Measurements from ENCODE around the gene UBE2D3. TPM values are rescaled to one million over a fixed set of nuclear protein-coding genes. Genes with fewer than 3 reads are reported as not detected.

The UBE2D3 gene
- total RNA-seq, 6 experiments from 2014 or later, result 325 to 396 (median 359) TPM

DNA sequence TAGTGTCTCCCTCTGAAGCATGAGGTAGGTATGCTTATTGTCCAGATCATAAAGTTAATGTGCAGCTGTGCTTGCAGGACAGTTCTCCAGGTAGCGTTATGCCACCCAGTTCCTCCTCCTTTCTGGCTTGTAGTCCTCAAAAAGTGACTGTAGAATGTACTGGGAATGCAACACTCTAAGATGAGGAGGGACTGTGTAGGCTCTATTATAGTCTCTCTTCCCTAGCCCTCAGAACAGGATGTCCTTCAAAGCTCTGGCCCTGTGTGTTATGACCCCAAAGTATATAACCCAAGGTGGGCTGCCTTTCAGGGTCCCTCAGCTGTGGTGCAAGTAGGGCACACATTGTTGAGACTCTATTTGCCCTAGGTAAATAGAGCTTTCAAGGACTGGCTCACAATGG lies 45.8 kb downstream of the UBE2D3 start:
- TF ChIP-seq, protein P1, sequence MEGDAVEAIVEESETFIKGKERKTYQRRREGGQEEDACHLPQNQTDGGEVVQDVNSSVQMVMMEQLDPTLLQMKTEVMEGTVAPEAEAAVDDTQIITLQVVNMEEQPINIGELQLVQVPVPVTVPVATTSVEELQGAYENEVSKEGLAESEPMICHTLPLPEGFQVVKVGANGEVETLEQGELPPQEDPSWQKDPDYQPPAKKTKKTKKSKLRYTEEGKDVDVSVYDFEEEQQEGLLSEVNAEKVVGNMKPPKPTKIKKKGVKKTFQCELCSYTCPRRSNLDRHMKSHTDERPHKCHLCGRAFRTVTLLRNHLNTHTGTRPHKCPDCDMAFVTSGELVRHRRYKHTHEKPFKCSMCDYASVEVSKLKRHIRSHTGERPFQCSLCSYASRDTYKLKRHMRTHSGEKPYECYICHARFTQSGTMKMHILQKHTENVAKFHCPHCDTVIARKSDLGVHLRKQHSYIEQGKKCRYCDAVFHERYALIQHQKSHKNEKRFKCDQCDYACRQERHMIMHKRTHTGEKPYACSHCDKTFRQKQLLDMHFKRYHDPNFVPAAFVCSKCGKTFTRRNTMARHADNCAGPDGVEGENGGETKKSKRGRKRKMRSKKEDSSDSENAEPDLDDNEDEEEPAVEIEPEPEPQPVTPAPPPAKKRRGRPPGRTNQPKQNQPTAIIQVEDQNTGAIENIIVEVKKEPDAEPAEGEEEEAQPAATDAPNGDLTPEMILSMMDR (IDR thresholded peaks at IDR 0.05), result no peak

DNA sequence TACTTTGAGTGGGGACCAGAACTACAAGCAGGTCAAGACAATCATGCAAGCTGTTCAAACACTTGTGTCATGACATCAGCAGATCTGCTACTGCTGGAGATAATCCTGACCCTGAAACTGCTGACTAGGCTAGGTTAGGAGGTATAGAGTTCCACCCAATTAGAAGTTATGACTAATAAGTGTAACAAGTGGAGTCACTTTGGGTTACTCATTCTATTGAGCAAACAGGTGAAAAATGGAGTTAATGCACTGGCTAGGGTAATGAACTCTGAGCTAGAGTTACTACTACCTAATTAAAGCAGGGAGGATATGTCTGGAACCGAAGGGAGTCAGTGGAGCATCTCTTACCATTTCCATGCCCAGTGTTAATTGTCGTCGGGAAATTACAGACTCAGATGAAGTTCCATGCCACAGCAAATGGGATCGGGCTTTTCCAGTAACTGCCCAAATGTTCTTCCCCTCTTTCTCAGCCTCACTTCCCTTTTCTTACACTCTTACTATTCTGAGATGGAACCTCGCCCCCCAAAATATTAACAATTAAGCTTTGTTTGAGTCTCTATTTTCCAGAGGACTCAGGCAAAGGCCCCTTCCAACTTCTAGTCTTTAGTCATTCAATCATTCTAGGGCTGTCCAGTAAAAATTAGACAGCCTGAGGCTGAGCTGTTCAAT lies 46.7 kb downstream of the UBE2D3 start:
- TF ChIP-seq, protein P1 (IDR thresholded peaks at IDR 0.05), result no peak
- Mint-ChIP-seq H3K4me3 (no peak overlapping the region), H3K9me3 (no peaks in the 10 kb centered on the region), H3K4me1 (ENCODE audit: low read depth) (peaks cover 8% of the 10 kb centered on the region), H3K27me3 (ENCODE audit: insufficient read depth) (no peaks in the 10 kb centered on the region), H3K36me3 (ENCODE audit: low read depth) (no peaks in the 10 kb centered on the region), H3K27ac (no peak overlapping the region)
- DNase-seq, result peak; percentile 54

More for the DNA sequence above, 45.8 kb downstream of the UBE2D3 start:
- Mint-ChIP-seq H3K27me3 (ENCODE audit: insufficient read depth) (no peaks in the 10 kb centered on the region), H3K4me3 (no peak overlapping the region), H3K27ac (no peak overlapping the region), H3K9me3 (no peaks in the 10 kb centered on the region), H3K36me3 (ENCODE audit: low read depth) (no peaks in the 10 kb centered on the region), H3K4me1 (ENCODE audit: low read depth) (peaks cover 8% of the 10 kb centered on the region)
- no peak for DNase-seq

DNA sequence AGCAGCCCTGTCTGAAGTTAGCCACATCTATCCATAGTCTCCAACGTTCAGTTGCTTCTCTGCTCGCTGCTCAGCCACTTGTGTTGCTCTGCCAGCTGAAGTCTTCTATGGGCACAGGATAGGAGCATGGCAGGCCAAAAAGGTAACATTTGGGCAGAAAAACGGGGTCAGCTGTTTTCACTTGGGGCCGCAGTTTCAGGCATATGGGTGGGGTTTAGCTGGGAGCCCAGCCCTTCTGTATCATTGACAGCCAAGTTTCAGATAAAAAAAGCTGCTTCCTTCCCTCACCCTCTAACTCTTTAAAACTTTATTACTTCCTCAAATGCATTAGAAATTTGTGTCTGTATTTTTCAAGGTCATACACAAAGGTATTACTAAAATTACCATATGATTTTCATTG lies 48.1 kb downstream of the UBE2D3 start:
- Mint-ChIP-seq H3K36me3 (ENCODE audit: low read depth) (no peaks in the 10 kb centered on the region), H3K27ac (no peak overlapping the region), H3K4me1 (ENCODE audit: low read depth) (peaks cover 8% of the 10 kb centered on the region), H3K9me3 (no peaks in the 10 kb centered on the region), H3K27me3 (ENCODE audit: insufficient read depth) (no peaks in the 10 kb centered on the region), H3K4me3 (no peak overlapping the region)
- no peak for DNase-seq
- TF ChIP-seq, protein P1 (IDR thresholded peaks at IDR 0.05), result no peak

DNA sequence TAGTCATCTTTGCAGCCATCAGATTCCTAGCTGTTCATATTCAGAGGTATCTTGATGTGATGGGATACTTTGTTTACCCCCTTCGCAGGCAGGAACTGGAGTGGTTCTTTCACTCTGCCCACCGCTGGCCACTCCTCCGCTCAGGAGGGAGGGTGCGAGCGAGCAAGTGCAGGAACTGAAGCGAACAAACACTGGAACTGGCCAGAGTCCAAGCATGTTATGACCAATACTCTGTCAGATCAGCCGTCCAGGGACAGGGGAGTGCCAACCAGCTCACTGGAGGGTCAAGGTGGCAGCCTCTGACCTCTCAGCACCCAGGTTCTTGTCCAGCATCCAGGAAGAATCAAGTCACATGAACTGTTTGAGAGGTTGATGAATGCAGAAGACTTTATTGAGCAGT lies 48.6 kb downstream of the UBE2D3 start:
- Mint-ChIP-seq H3K27ac (no peak overlapping the region), H3K9me3 (no peaks in the 10 kb centered on the region), H3K4me1 (ENCODE audit: low read depth) (peaks cover 8% of the 10 kb centered on the region), H3K27me3 (ENCODE audit: insufficient read depth) (no peaks in the 10 kb centered on the region), H3K36me3 (ENCODE audit: low read depth) (no peaks in the 10 kb centered on the region), H3K4me3 (no peak overlapping the region)
- TF ChIP-seq, protein P1 (IDR thresholded peaks at IDR 0.05), result no peak
- no peak for DNase-seq

DNA sequence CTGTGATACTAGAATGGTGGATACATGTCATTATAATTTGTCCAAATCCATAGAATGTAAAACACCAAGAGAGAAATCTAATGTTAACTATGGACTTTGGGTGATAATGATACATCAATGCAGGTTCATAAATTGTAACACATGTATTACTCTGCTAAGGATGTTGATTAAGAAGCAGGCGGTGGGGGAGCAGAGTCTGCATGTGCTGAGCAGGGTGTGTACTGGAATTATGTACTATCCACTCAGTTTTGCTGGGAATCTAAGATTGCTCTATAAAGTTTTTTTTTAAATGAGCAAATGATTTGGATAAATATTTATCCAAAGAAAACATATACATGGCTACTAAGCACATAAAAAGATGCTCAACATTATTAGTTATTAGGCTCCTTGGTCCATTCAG lies 51.5 kb downstream of the UBE2D3 start:
- TF ChIP-seq, protein P1 (IDR thresholded peaks at IDR 0.05), result no peak
- Mint-ChIP-seq H3K27ac (no peak overlapping the region), H3K36me3 (ENCODE audit: low read depth) (no peaks in the 10 kb centered on the region), H3K27me3 (ENCODE audit: insufficient read depth) (no peaks in the 10 kb centered on the region), H3K9me3 (no peaks in the 10 kb centered on the region), H3K4me3 (no peak overlapping the region), H3K4me1 (ENCODE audit: low read depth) (peaks cover 8% of the 10 kb centered on the region)
- DNase-seq, result no peak
